AG09309 (cell line): ENCODE results near the gene ARIH2.

Experiments
- DNase-seq: peaks from one replicate; pipeline ENCODE4 v3.0.0-alpha.2; 2010; ENCODE audit warnings: low read depth
- H3K4me3 ChIP-seq: 2 replicates; pipeline ENCODE4 v1.5.1; 2011; ENCODE audit warnings: mild to moderate bottlenecking, low read depth, low read length, moderate library complexity; ENCODE audit not compliant: control insufficient read depth
- CTCF ChIP-seq: IDR thresholded peaks from 2 replicates; pipeline ENCODE4 v1.5.1; 2011; ENCODE audit warnings: mild to moderate bottlenecking, low read depth, low read length, inconsistent platforms; ENCODE audit not compliant: insufficient read depth, control insufficient read depth; ENCODE audit errors: missing control alignments

The ARIH2 gene

GRCh38 chr3:48990636-48991469 lies 72.2 kb downstream of the ARIH2 start:
- no peak for TF ChIP-seq CTCF
- H3K4me3 ChIP-seq, result peak overlapping the region; percentile 77
- no peak for DNase-seq

- no peak for TF ChIP-seq CTCF
- H3K4me3 ChIP-seq, result peak overlapping the region; percentile 77
These were observed 73.4 kb downstream of the ARIH2 start for GRCh38 chr3:48991851-48992545.

GRCh38 chr3:48993834-48994233 lies 75.2 kb downstream of the ARIH2 start:
- TF ChIP-seq CTCF, result no peak
- no peak for DNase-seq
- no peak overlapping the region for H3K4me3 ChIP-seq

More at GRCh38 chr3:48991851-48992545, 73.4 kb downstream of the ARIH2 start:
- no peak for DNase-seq

GRCh38 chr3:48996640-48997039 lies 78.0 kb downstream of the ARIH2 start:
- no peak for TF ChIP-seq CTCF
- no peak overlapping the region for H3K4me3 ChIP-seq
- no peak for DNase-seq

GRCh38 chr3:48997102-48997635 lies 78.5 kb downstream of the ARIH2 start:
- H3K4me3 ChIP-seq, result no peak overlapping the region
- no peak for DNase-seq
- TF ChIP-seq CTCF, result no peak

- TF ChIP-seq CTCF, result no peak
- no peak overlapping the region for H3K4me3 ChIP-seq
- no peak for DNase-seq
These were observed 79.3 kb downstream of the ARIH2 start for GRCh38 chr3:48997714-48998637.
